ENCODE data around the gene PAX8. TPM values are rescaled to one million over a fixed set of nuclear protein-coding genes. Genes with fewer than 3 reads are reported as not detected.

The PAX8 gene
- total and polyA plus RNA-seq, 10 of the 15 experiments (the other 5 are each of a cell fraction or from before 2014, with no cell fraction given): 0.16 to 2.5 (median 0.97) TPM

GRCh38 chr2:113264713-113265403, 13.9 kb downstream of the PAX8 start:
- no peaks in the 10 kb centered on the region for H3K79me2 ChIP-seq (ENCODE audit: control insufficient read depth, insufficient read depth, low read length)
- WGBS (ENCODE audit: insufficient coverage, insufficient replicate concordance, low lambda C conversion rate, missing lambda C conversion rate): 41% methylated on average over 9 of the region's 9 CpGs

More at GRCh38 chr2:113264713-113265403, 13.9 kb downstream of the PAX8 start:
- no peak overlapping the region for H3K9ac ChIP-seq (ENCODE audit: control insufficient read depth, insufficient read depth, low read length)
- DNase-seq (ENCODE audit: low read depth, low spot score) (no peak), FAIRE-seq (no peak), ATAC-seq (no peak)
- TF ChIP-seq JUNB (IDR thresholded peaks at IDR 0.05) (no peak), NFYB (IDR thresholded peaks at IDR 0.05; ENCODE audit: insufficient read depth, low read depth, low read length) (no peak), SUZ12 (IDR thresholded peaks at IDR 0.05; ENCODE audit: unreplicated experiment) (no peak), ZNF687 (IDR thresholded peaks at IDR 0.05) (no peak), BMI1 (IDR thresholded peaks at IDR 0.05; ENCODE audit: borderline replicate concordance) (no peak), GABPA (IDR thresholded peaks at IDR 0.05; ENCODE audit: low read depth) (no peak), SREBF2 (IDR thresholded peaks at IDR 0.05; ENCODE audit: low read length) (no peak), ZBED1 (IDR thresholded peaks at IDR 0.05; ENCODE audit: borderline replicate concordance) (no peak), RELA (IDR thresholded peaks at IDR 0.05; ENCODE audit: borderline replicate concordance, partially characterized antibody) (no peak)
- TF ChIP-seq, protein P1, sequence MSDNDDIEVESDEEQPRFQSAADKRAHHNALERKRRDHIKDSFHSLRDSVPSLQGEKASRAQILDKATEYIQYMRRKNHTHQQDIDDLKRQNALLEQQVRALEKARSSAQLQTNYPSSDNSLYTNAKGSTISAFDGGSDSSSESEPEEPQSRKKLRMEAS (IDR thresholded peaks at IDR 0.05; ENCODE audit: low read depth, low read length): no peak
- TF ChIP-seq, protein P2, sequence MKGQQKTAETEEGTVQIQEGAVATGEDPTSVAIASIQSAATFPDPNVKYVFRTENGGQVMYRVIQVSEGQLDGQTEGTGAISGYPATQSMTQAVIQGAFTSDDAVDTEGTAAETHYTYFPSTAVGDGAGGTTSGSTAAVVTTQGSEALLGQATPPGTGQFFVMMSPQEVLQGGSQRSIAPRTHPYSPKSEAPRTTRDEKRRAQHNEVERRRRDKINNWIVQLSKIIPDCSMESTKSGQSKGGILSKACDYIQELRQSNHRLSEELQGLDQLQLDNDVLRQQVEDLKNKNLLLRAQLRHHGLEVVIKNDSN (IDR thresholded peaks at IDR 0.05; ENCODE audit: borderline replicate concordance, extremely low read length, insufficient read depth, low read depth, low read length): no peak
- H3K4me1 ChIP-seq (ENCODE audit: control insufficient read depth, insufficient read depth, low read length): no peaks in the 10 kb centered on the region
- ChIA-PET RAD21 (ENCODE audit: unreplicated experiment) (interaction anchor here (1.4 kb wide), 1 partner anchor 126 kb away, joined by 3 read pairs; no protein-coding TSS in a partner anchor), POLR2A (no interaction called here), SMC1A (ENCODE audit: uncharacterized antibody, unreplicated experiment) (interaction anchor here (0.5 to 0.8 kb wide), 3 partner anchors 70 to 767 kb away, joined by 3 read pairs; no protein-coding TSS in a partner anchor), CTCF (interaction anchor here (1.9 kb wide), 1 partner anchor 128 kb away, joined by 4 read pairs; no protein-coding TSS in a partner anchor)
- H3K27ac ChIP-seq (ENCODE audit: control insufficient read depth, insufficient read depth): no peak overlapping the region
- intact Hi-C loops (cut with micrococcal nuclease; ENCODE audit: unreplicated experiment): no loop called here
- H4K20me1 ChIP-seq (ENCODE audit: control insufficient read depth, insufficient read depth): no peaks in the 10 kb centered on the region
- H3K36me3 ChIP-seq (ENCODE audit: control insufficient read depth in 2 of 2, insufficient read depth in 2 of 2, low read length in 1 of 2): peaks cover 0 to 2% of the 10 kb centered on the region in 2 experiments; a peak in 1 of 4 replicates
- in situ Hi-C loops (cut with MboI): no loop called here
- no peak overlapping the region for H3K4me2 ChIP-seq (ENCODE audit: control insufficient read depth, insufficient read depth)
- no TSS peak for BruUV-seq (replicated peaks)
- no peak overlapping the region for H3K4me3 ChIP-seq
- no peaks in the 10 kb centered on the region for H3K27me3 ChIP-seq (replicated peaks in 1 of 2; ENCODE audit: control insufficient read depth in 2 of 2, insufficient read depth in 2 of 2, low read length in 1 of 2)
- no peaks in the 10 kb centered on the region for H3K9me3 ChIP-seq (replicated peaks; ENCODE audit: control insufficient read depth, insufficient read depth, low read length)
- H2AFZ ChIP-seq (ENCODE audit: control insufficient read depth, low read depth, low read length): no peak overlapping the region

Measured in GM12878 (cell line).